ENCODE measurements around the gene DNASE1L1. TPM values are rescaled to one million over a fixed set of nuclear protein-coding genes. Genes with fewer than 3 reads are reported as not detected.

The DNASE1L1 gene
- polyA plus RNA-seq, 10 donors: 15.0 to 37.2 (median 32.3) TPM

DNA sequence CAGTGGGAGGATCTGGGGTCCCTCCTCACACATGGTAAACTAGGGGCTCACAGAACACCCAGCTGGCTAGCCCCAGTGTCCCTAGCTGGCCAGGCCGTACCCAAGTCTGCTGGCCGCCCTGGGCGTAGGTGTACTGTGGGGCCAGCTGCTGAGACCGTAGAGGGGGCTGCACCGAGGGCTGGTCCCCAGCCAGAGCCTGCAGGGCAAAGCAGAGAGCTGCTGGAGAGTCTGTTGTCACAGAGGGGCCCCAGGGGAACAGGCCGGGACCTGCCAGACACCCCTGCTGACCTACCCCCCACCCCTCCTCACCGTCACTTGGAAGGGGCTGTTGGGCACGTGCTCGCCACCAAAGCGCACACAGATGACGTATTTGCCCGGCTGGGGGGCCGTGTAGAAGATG, 54.5 kb downstream of the DNASE1L1 start:
- no peak for DNase-seq

DNA sequence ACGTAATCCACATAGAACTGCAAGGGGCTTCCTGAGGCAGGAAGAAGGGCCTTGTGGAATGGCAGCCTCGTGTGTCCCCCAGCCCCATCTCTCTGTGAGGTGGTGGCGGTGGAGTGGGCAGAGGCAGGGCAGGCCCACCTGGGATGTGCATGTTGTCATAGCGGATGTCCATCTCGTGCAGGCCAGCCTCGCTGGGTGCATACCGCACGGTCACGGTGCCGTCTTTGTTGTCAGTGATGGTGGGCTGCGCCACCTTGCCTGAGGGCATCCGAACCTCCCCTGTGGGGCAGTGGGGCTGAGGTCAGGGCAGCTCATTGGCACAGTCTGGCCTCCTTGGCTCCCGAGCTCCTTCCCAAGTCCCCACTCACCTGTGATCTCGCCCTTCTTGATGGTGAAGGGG, 55.0 kb downstream of the DNASE1L1 start:
- no peak for DNase-seq

DNA sequence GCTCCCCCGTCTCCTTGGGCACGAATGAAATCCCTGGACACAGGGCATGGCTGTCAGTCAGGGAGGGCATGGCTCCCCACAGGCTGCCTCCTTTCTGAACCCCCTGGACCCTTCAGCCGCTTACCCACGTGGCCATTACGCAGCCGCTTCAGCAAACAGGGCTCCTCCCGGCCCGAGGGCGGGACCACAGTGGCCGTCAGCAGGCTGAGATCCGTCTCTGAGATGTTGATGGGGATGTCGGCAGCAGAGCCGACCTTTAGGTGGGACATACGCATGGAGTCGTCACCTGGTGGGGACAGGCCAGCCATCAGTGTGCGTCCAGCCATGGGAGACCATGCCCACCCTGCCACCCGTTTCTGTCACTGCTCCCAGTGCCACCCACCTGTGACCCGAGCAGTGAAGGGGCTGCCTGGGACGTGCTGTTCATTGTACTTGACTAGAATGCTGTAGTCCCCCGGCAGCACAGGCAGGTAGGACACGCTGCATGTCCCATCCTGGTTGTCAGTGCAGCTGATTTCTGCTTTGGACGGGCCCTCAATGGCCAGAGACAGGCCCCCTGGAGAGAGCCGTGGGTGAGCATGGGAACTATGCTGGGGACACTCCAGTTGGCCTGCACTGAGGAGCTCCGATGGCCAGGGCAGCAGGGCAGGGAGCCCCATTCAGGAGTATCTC, 55.7 kb downstream of the DNASE1L1 start:
- DNase-seq: no peak

DNA sequence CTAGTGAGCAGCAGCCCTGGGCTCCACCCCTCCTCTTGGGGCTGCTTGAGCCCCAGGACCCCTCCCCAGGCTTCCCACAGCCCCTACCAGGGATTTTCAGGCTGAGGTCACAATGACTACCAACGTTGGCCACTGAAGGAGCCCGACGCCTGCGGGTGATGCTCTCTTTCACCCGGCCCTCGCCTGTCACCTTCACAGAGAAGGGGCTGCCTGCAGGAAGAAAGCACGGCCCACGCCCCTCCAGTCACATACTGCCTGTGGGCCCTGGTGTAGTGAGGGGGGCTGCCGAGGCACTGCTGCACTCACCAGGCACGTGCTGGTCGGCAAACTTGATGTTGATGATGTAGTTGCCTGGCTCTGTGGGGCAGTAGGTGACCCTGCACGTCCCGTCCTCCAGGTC, 56.6 kb downstream of the DNASE1L1 start:
- no peak for DNase-seq

DNA sequence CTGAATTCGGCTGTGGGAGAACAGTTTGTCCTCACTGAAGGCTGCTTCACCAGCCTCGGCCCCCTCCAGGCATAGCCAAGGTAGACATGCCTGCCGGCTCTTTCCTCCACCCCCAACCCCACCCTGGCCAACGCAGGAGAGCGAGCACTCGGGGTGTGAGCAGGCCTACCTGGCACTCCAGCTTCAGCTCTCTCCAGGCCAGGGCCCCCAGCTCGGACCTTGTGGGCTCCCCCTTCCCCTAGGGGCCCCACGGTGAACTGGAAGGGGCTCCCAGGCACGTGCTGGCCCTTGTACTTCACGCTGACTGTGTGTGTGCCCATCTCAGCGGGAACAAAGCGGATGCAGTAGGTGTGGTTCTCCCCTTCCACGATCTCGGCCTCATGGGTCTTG, 57.0 kb downstream of the DNASE1L1 start:
- DNase-seq: no peak

Other genes with a start within 250 kb of the DNASE1L1 start
- not detected for gene OPN1MW, start 226.7 kb downstream of the DNASE1L1 start, polyA plus RNA-seq (ENCODE audit: insufficient read length in 10 of 10)
- not detected for gene OPN1MW2, start 189.5 kb downstream of the DNASE1L1 start, polyA plus RNA-seq (ENCODE audit: insufficient read length in 10 of 10)
- not detected for gene OPN1MW3, start 151.7 kb downstream of the DNASE1L1 start, polyA plus RNA-seq (ENCODE audit: insufficient read length in 10 of 10)
- gene TEX28, start 114.1 kb downstream of the DNASE1L1 start, polyA plus RNA-seq (ENCODE audit: insufficient read length in 10 of 10): not detected
- under 1 TPM in 8 of 10 donors, not detected in 2; 0.08 to 0.72 (median 0.27) TPM for gene TKTL1, start 113.5 kb downstream of the DNASE1L1 start, polyA plus RNA-seq (ENCODE audit: insufficient read length in 10 of 10)
- gene FLNA, start 34.6 kb downstream of the DNASE1L1 start, polyA plus RNA-seq (ENCODE audit: insufficient read length in 10 of 10): 100 to 1,000 TPM; 198 to 402 (median 274) TPM
- 10 to 100 TPM; 39.6 to 54.1 (median 46.9) TPM for gene EMD, start 30.0 kb downstream of the DNASE1L1 start, polyA plus RNA-seq (ENCODE audit: insufficient read length in 10 of 10)
- 1,000 to 10,000 TPM; 4,675 to 6,417 (median 5,723) TPM for gene RPL10, start 10.9 kb downstream of the DNASE1L1 start, polyA plus RNA-seq (ENCODE audit: insufficient read length in 10 of 10)
- 10 to 100 TPM; 15.5 to 38.3 (median 25.9) TPM for gene TAFAZZIN, start 2.3 kb upstream of the DNASE1L1 start, polyA plus RNA-seq (ENCODE audit: insufficient read length in 10 of 10)
- gene ATP6AP1, start 19.4 kb upstream of the DNASE1L1 start, polyA plus RNA-seq (ENCODE audit: insufficient read length in 10 of 10): 10 to 100 TPM; 52.3 to 72.3 (median 59.8) TPM
- gene GDI1, start 27.9 kb upstream of the DNASE1L1 start, polyA plus RNA-seq (ENCODE audit: insufficient read length in 10 of 10): 100 to 1,000 TPM in 1 of 10 donors, 10 to 100 TPM in 9; 71.8 to 116 (median 84.7) TPM
- 10 to 100 TPM; 48.1 to 69.6 (median 57.6) TPM for gene FAM50A, start 34.9 kb upstream of the DNASE1L1 start, polyA plus RNA-seq (ENCODE audit: insufficient read length in 10 of 10)
- 10 to 100 TPM; 29.4 to 55.6 (median 33.2) TPM for gene PLXNA3, start 49.0 kb upstream of the DNASE1L1 start, polyA plus RNA-seq (ENCODE audit: insufficient read length in 10 of 10)
- 10 to 100 TPM in 7 of 10 donors, 1 to 10 TPM in 3; 8.4 to 16.6 (median 11.3) TPM for gene LAGE3, start 70.0 kb upstream of the DNASE1L1 start, polyA plus RNA-seq (ENCODE audit: insufficient read length in 10 of 10)
- 10 to 100 TPM; 18.4 to 29.0 (median 23.5) TPM for gene UBL4A, start 77.4 kb upstream of the DNASE1L1 start, polyA plus RNA-seq (ENCODE audit: insufficient read length in 10 of 10)
- 10 to 100 TPM in 8 of 10 donors, 1 to 10 TPM in 2; 9.1 to 17.4 (median 12.2) TPM for gene SLC10A3, start 81.4 kb upstream of the DNASE1L1 start, polyA plus RNA-seq (ENCODE audit: insufficient read length in 10 of 10)
- 10 to 100 TPM; 21.6 to 33.9 (median 26.2) TPM for gene FAM3A, start 107.0 kb upstream of the DNASE1L1 start, polyA plus RNA-seq (ENCODE audit: insufficient read length in 10 of 10)
- gene G6PD, start 137.6 kb upstream of the DNASE1L1 start, polyA plus RNA-seq (ENCODE audit: insufficient read length in 10 of 10): 10 to 100 TPM; 10.0 to 17.7 (median 13.1) TPM
- gene IKBKG, start 138.4 kb upstream of the DNASE1L1 start, polyA plus RNA-seq (ENCODE audit: insufficient read length in 10 of 10): 10 to 100 TPM; 11.0 to 14.2 (median 12.9) TPM
- not detected for gene CTAG1A, start 175.9 kb upstream of the DNASE1L1 start, polyA plus RNA-seq (ENCODE audit: insufficient read length in 10 of 10)
- not detected for gene CTAG1B, start 210.0 kb upstream of the DNASE1L1 start, polyA plus RNA-seq (ENCODE audit: insufficient read length in 10 of 10)
- gene CTAG2, start 244.3 kb upstream of the DNASE1L1 start, polyA plus RNA-seq (ENCODE audit: insufficient read length in 10 of 10): not detected

All from muscle of back (tissue), 11 donors.